Left forelimb (tissue), 1 donor: ENCODE data around the gene ITPK1.

Source experiments
- DNase-seq: peaks from one replicate; pipeline ENCODE4 v3.0.0-alpha.2; 2018; ENCODE audit warnings: low spot score

Gene ITPK1

DNA sequence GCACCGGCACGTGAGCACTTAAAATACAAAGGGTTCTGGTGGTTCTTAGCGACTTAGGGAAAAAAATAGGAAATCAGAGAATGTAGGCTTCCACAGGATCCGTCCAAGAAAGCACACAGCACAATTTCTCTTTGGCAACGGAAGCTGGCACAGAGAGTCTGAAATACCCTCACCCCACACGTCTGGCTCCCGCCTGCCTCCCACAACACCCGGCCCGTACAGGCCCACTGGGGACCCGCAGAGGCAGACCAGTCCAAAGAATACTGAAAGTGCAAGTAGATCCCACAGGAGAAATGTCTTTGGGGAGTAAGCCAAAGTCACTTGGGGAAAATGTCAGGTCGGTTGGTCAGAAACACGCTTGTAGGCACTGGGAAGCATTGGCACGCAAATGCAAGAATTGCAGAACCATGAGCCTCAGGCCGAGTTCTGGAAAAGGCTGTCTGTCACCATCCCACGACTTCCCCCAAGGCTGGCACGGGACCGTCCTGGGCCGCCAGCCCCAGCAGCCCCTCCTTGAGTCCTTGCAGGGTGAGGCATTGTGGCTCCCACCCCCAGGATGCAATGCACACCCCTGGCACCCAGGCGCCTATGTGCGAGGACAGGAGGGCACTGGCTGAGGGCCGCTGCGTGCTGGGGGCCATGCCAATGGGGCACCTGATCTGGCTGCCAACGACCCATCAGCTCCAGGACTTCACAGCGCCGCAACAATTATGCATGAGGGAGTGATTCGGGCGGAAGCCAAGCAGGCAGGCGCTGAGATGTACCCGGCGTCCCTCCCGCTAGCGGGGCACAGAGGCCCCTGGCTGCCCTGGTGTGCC is 163.0 kb downstream of the ITPK1 start:
- DNase-seq = no peak

DNA sequence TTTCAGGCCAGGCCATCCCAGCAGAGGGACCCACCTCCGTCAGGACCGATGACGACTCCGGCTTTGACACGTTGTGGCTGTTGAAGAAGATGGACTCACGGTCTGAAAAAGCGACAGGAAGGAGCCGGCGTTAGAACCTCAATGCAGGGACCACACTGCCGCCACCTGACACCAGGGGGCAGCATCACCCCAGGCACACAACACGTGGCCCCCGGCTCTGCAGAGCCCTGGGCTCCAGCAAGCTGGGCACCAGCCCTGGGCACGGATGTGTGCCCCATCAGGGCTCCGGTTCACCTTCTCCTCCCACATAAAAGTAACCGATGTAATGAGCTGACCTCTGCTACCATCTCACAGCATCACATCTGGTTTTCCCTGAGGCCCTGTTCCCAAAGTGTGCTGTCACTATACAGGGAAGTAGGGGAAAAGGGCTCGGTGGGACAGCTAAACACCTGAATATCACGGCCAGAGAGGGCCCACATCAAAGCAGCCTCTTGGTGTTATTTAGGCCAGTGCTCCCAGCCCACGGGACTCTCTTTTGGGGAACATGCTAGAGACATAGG is 163.7 kb downstream of the ITPK1 start:
- peak; percentile 83 for DNase-seq

DNA sequence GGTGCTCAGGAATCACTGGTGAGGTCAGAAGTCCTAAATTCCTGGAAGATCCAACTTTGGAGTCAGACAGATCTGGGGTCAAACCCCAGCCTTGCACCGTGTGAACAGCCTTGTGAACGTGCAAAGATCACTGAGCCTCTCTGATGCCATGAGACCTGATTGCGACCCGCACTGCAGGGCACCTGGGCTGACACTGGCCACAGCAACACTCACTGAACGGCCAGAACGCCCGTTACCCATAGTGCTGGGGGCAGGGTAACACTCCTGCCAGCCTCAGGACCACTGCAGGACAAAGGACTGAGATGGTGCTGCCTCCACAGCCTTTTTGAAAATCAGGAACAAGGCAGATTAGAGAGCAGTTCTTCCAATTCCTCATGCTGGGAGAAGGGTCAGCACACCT is 164.5 kb downstream of the ITPK1 start:
- no peak for DNase-seq

DNA sequence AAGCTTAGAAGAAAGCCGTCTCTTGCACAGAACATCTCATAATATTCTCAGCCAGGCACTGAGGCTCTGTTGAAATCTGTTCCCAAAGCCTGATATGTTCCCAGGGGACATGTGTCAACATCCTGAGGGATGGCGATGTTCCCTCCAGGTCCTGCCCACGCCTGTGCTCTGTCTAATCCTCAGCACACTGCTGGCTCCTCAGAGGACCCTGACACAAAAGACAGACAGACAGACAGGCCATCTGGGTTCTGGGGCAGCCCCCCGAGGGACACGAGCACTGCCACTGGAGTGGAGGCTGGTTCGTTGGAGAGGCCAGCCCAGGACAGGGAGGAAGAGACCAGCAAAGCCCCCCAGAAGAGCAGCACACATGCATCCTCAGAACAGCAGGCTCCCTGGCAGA is 165.0 kb downstream of the ITPK1 start:
- no peak for DNase-seq

DNA sequence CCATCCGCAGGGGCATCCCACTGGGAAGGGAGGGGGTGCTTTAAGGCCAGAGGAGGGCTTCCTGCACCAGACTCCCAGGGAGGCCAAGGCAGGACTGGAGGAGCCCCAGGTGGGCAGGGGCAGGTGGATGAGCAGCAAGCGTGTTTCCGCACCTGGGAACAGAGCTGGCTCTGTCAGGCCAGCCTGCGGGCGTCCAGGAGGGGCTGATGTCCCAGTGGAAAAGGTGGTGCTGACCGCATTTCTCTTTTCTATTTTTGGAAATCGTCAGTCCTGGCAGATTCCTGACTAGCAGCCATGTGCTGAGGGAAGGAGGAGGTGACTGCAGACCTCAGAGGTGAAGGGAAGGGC is 165.6 kb downstream of the ITPK1 start:
- DNase-seq = no peak

DNA sequence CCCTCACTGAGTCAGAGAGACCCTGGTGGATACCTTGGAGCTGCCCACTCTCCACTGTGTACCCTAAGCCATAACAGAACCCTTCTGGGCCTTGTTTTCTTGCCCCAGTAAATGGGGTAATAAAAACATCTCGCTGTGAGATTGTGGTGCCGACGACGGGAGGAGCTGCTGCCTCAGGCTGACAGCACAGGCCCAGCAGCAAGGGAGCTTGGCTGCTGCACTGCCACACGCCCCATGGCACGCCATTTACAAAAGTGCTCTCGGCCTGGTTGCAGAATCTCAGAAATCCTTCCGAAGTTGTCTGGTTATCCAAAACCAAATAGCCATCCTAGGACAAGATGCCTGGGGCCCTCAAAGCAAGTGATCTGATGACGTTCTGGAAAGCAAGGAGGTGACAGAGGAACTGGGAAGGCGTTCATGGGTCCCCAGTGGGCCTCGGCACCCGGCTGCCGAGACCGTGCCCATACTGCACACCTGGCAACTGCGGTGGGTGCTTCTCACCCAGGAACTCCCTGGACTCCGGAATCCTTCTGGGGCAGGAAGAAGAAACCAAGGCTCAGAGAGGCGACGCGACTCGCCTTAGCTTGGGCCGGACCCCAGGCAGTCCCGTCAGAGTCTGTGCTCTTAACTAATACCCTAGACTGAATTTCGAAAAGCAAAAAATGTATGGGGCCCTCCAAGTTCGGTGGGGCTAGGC is 166.1 kb downstream of the ITPK1 start:
- no peak for DNase-seq

DNA sequence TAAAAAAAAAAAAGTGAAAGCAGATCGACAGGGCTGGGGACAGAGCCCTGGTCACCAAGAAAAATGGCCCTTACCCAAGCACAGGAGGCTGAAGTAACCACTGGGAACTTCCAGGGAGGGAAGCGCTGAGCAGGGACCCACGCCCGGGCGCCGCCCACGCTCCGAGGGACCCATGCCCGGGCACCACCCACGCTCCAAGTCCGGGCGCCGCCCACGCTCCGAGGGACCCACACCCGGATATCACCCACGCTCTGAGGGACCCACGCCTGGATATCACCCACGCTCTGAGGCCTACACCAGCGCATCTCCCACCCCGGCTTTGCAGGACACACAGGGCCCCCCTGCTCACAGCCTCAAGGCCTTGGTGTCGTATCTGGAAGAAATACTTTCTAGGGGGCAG is 167.1 kb downstream of the ITPK1 start:
- DNase-seq = no peak

DNA sequence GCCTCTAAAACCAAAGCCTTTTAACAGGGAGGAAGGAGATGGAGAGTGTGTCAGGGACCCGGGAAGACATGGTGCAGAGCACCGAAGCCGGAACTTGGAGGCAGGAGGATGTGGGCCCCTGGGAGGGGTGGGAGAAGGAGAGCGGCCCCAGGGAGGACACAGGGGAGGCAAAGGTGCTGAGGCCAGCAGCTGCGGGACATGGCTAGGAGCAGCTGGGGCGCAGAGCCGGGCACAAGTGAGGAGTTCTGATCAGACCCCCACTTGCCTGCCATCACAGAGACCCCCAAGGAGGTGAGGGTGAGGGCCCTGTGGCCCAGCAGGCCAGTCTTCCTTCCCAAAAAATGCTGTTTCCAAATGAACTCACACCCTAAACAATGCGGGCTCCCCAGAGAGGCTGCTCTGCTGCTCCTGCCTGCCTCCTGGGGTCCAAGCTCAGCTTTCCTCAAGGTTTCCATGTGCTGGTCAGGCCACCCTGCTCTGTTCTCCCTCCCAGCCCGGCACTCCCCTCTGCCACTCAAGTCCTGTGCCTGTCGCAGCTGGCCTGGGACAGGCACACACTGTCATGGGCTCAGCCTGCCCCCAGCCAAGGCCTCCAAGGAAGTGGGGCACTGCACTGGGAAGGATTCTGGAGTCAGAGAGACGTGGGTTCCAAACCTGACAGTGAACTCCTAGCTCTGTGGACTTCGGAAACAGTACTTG is 168.7 kb downstream of the ITPK1 start:
- no peak for DNase-seq

DNA sequence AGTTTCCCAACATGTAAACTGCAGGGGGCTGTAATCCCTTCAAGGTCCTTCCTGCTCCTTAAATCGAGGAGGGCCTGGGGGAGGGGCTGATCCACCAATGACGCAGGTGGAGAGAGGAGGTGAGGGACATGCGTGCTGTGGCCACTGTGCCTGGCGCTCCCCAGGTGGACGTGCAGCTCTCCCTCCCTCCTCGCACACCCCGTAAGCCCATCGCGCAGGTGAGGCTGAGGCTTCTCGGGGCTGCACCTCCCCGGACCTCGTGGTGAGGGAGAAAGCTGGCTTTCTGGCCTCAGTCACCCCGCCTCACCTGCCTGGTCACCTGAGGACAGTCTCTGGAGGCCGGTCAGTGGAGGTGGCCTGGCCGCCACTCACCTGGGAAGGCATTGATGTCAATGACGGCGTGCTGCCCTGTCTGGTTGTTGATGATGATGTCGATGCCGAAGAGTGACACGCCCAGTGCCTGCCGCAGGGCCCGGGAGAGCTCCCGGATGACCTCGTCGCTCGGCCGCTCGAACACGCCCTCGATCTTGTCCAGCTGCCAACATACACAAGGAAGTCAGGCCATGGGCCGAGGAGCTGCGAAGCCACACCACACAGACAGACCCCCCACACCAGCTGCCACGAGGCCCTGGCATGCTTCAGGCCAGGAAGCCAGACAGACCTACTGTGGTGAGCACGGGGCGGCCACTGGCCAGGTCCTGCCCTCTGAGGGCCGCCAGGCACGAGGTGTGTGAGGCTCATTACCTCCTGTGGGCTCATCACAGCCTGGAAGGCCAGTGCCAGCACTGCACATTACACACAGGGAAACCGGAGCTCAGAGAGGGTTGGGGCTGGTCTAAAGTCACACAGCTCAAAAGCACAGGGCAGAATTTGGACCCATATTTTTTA is 169.5 kb downstream of the ITPK1 start:
- no peak for DNase-seq

DNA sequence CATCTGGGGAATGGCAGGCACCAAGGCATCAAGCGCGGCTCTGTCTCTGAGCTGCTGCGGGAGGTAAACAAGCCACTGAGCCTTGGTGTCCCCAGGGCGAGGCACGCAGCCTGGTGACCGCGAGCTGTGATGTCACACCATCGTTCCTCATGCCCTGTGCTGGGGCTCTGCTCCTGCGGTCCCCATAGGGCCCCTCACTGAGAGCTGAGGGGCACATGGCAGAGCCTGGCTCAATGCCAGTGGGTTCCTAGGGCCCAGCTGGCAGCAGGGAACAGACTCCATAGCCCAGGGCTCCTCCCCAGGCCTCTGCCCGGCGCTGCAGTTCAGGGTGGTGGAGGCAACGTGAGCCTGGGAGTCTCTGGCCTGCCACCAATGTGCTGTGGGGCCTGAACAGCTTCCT is 170.2 kb downstream of the ITPK1 start:
- no peak for DNase-seq

DNA sequence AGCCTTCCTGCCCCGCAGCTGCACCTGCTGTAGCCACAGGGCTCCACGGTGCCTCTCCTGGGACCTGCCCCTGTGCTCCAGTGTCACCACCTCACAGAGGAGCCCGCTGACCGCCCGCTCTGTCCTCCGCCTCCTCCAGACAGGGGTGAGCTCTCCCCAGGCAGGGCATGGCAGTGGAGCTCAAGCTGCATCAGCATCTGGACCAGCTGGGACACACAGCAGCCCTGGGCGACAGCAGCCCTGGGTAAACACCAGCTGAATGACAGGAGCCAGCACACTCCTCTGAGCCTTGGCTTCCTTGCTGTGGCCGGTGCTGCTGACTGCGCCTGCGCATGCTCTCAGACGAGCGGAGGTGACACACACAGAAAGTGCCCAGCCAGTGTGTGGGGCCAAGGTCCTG is 170.7 kb downstream of the ITPK1 start:
- DNase-seq = no peak

DNA sequence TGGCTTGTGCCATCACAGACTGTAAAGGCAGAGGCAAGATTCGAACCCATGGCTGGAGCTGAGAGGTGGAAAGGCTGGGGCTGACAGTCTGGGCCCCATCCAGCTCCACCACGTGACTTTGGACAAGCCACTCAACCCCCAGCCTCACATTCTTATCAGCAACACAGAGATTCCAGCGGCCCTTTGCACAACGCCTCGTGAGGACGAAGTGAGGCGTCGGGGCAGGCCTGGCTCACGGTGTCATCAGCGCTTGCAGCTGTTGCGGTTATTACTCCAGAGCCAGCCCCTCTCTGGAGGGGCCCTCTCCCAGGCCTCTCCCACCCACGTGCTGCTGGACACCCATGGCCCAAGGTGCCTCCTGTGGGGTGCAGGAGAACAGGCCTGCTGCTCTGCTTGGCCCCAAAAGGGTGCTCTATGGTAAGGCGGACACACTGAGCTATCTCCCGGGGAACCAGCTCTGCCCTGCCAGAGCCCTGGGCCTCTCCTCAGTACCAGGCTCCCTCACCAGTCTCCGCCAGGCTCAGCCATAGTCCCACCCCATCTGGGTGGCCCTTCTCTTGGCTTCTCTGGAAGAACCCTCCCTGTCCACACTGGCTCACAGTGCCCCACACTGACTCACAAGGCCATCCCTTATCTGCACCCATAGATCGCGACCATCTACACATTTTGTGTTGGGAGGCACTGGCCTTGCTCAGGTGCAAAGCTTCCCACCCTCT is 171.7 kb downstream of the ITPK1 start:
- no peak for DNase-seq

DNA sequence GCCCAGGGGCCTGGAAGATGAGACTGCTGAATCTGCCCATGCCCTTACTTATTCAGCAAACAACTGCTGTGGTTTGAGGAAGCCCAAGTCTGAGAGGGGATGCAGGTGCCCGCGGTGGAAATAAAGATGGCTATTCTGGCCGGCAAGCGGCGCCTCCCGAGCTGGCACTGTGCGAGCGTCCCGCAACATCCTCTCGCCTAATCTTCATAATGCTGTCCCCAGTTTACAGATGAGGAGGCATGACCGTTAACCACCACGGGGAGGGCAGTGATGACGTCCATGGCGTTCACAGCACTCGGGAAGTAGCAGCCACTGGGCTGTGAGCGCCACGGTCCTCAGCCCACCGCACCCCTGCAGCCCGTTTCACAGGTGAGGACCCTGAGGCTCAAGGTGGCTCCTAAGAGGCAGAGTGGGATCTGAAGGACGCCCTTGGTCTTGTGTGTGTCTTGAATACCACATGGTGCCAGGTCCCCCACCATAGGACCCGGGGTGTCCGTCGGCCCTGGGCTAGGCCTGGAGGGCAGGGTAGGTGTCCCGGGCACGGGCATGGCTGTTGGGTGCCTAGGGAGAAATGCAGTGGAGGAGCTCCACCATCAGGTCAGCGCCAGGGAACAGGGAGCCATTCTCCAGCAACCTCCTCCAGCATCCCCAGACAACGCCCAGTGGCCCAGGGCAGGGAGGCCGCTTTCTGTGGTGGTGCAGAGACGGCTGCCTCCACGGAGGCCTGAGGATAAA is 172.6 kb downstream of the ITPK1 start:
- no peak for DNase-seq

DNA sequence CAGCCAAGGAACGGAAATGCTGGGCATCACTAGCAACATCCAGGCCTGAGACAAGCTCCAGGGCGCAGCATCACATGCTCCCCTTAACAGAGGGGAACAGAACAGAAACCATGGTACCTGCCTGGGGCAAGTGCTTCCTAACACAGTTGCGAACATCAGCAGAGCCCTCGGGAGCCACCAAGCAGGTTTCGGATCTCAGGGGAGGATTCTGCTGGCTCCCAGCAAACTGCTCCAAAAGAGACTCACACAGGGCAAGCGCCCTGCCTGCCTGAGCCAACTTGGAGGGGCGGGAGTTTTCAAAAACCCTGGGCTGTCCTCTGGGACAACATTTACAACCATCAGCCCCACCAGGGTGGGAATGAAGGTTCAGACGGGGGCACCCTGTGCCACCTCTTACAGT is 173.1 kb downstream of the ITPK1 start:
- no peak for DNase-seq

DNA sequence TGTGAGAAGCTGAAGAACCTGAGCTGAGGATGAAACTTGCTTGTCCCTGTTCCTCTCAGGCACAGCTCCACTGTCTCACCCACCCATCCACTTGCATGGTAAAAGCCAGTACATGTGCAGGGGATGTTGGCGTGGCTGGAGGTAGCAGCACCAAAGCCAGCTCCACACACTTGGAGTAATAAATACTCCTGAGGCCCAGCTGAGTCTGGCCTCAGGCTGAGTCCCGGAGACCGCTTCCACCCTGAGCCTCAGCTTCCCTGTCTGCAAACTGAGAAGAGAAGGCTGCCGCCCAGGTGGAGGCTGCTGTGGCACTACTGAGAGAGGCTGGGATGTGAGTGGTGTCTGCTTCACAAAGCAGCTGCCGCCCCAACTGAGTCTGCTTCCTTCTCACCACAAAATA is 173.6 kb downstream of the ITPK1 start:
- no peak for DNase-seq

DNA sequence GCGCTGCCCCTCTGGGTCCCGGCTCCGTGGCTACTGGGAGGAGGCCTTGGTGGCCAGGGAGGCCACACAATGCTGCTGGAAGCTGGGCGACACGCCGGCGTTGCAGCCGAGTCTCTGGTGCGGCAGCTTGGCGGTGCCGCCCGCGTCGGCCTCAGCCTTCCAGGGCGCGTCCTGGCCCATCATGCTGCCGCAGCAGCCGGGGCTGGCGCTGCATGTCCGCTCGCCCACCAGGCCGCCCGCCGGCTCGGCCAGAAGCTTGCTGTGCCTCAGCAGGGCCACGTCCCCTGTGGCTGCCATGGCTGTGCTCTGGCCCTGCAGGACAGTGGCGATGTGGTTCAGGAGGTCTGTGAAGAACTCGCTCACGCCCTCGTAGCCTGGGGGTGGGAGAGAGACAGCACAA is 174.2 kb downstream of the ITPK1 start:
- no peak for DNase-seq

DNA sequence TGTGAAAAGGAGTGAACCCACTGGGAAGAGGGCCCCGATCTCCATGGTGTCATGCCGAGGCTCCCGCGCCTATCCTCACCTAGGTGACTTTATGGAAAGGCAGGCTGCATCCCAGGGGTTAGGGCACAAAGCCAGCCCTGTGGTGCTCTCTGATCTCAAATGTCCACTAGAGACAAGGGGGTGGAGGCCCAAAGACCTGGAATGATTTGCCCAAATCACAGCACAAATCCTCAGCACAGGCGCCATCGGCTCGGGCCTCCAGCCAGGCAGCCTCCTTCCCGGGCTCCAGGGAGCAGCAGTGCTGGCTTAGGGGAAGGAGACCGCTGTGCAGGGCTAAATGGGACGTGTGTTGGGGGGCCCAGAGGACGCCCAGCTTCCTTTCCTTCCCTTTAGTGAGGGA is 175.2 kb downstream of the ITPK1 start:
- no peak for DNase-seq

DNA sequence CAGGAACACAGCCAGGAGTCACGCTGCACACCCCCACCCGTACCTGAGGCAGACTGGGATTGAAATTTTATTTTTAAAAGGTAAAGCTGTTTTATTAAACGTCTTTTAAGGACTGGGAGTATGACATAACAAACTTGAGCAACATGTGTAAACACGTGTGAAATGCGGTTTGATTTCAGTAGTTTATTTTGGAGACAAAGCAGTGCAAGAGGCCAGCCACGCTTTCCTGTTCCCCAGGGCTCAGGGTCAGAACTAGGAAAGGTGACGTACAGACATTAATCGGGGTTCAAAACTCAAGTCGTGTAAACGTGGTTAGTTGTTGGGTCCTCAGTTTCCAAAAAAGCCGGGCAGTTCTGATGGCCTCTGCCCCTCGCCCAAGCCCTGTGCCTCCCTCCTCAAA is 176.0 kb downstream of the ITPK1 start:
- no peak for DNase-seq

DNA sequence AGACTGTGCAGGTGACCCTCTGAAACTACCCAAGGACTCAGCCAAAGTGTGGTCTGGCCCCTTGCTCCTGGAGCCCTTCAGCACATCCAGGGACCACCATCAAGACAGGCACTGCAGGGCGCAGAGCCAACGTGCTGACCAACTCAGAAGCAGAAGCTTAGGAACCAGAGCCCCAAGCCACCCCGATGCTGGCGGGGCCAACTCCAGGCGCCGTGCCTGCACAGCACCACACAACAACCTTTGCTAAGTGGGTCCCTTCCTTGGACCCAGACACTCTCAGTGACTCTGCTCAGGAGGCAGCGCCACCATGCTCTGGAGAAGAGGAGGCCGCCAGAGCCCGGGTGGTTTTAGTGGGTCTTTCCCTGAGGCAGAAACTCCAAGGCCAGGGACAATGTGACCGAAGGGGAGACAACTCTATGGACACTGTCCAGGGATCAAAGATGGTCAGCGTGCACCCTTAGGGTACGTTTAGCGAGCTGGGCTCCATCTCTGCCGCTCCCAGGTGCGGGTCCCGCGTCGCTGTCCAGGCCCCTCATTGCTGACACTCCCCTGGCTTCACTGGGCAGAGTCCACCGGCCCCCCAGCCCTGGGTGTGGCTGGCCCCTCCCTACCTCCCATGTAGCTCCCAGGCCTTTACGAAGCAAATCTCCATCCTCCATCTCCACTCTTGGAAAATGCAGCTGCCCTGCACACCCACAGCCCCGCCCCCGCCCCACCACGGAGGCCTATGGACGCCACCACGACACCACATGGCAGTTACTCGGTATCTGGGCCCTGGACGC is 176.6 kb downstream of the ITPK1 start:
- DNase-seq = no peak
